Endothelial cell of umbilical vein (primary cell): ENCODE results near the gene USH1G. TPM values are rescaled to one million over a fixed set of nuclear protein-coding genes. Genes with fewer than 3 reads are reported as not detected.

ENCODE experiments used
- BruUV-seq: library from RNA; stranded (reverse); fragments of 400-500 nt; replicated peaks from 2 replicates; lab custom pipeline; 2021; lab: Mats Ljungman, UMichigan
- CTCF ChIA-PET: fragments of 300-600, 350-600 bp; sonication (Branson Sonifier 250); formaldehyde crosslinking; loops from one replicate; lab custom pipeline; 2021; ENCODE audit warnings: antibody characterized with exemption, inconsistent platforms; lab: Charles Lee
- POLR2A ChIA-PET: fragments of 300-600, 350-600 bp; sonication (Branson Sonifier 250); formaldehyde crosslinking; loops from one replicate; lab custom pipeline; 2021; ENCODE audit warnings: antibody characterized with exemption, inconsistent platforms; lab: Charles Lee
- DNase-seq: peaks from one replicate; pipeline ENCODE4 v3.0.0-alpha.2; 2011; ENCODE audit warnings: low read depth, low spot score
- FAIRE-seq: peaks from 2 replicates; lab custom pipeline; 2011; peaks lifted over from hg19 to GRCh38; lab: Jason Lieb, UNC
- H2AFZ ChIP-seq: 2 replicates; pipeline ENCODE4 v1.6.0; 2012; ENCODE audit warnings: low read depth, low read length, control low read depth, inconsistent platforms
- H3K27ac ChIP-seq: 2 replicates; pipeline ENCODE4 v1.5.1; 2011; ENCODE audit warnings: low read depth, mild to moderate bottlenecking, control low read depth, low read length, moderate library complexity; ENCODE audit not compliant: insufficient read depth
- H3K27me3 ChIP-seq, 2 experiments: 2 replicates each; pipeline versions ENCODE4 v1.6.0 to v1.6.1; 2011; ENCODE audit warnings: low read length in 2 of 2, mixed read lengths in 1 of 2; ENCODE audit not compliant: control insufficient read depth in 2 of 2, insufficient read depth in 2 of 2
- H3K36me3 ChIP-seq, 2 experiments: 2 replicates in 1 of 2; 3 replicates in 1 of 2; pipeline ENCODE4 v1.5.1; 2011; ENCODE audit warnings: low read length in 2 of 2, mild to moderate bottlenecking in 1 of 2, moderate library complexity in 1 of 2; ENCODE audit not compliant: control insufficient read depth in 2 of 2, insufficient read depth in 2 of 2; ENCODE audit errors: extremely low read depth in 1 of 2
- H3K4me1 ChIP-seq: 3 replicates; pipeline ENCODE4 v1.5.1; 2011; ENCODE audit warnings: mild to moderate bottlenecking, low read length; ENCODE audit not compliant: control insufficient read depth, insufficient read depth; ENCODE audit errors: extremely low read depth
- H3K4me2 ChIP-seq: 2 replicates; pipeline ENCODE4 v1.6.1; 2011; ENCODE audit warnings: low read length, control low read depth, mixed read lengths; ENCODE audit not compliant: insufficient read depth
- H3K4me3 ChIP-seq, 3 experiments: fragments of 200-600 bp in 1 of 3; sonication (generic), shearing (Covaris generic) in 1 of 3; replicated peaks in 1 of 3; 2 replicates each; pipeline ENCODE4 v1.5.1; 2011 to 2016; ENCODE audit warnings: control low read depth in 3 of 3, low read length in 3 of 3, mild to moderate bottlenecking in 2 of 3, inconsistent platforms in 1 of 3, low read depth in 1 of 3, moderate library complexity in 1 of 3; ENCODE audit not compliant: insufficient read depth in 1 of 3
- H3K79me2 ChIP-seq: 2 replicates; pipeline ENCODE4 v1.6.0; 2012; ENCODE audit warnings: low read length, inconsistent platforms; ENCODE audit not compliant: control insufficient read depth, insufficient read depth
- H3K9ac ChIP-seq: replicated peaks from 2 replicates; pipeline ENCODE3; 2011; ENCODE audit warnings: low read length, control low read depth; ENCODE audit not compliant: insufficient read depth; ENCODE audit errors: extremely low read depth
- H3K9me1 ChIP-seq: replicated peaks from 3 replicates; pipeline ENCODE4 v1.6.0; 2011; ENCODE audit warnings: mild to moderate bottlenecking, low read length; ENCODE audit not compliant: control insufficient read depth, insufficient read depth; ENCODE audit errors: extremely low read depth
- H3K9me3 ChIP-seq: replicated peaks from 2 replicates; pipeline ENCODE4 v1.5.1; 2012; ENCODE audit warnings: low read length, inconsistent platforms; ENCODE audit not compliant: control insufficient read depth, insufficient read depth
- H4K20me1 ChIP-seq: replicated peaks from 2 replicates; pipeline ENCODE3; 2011; ENCODE audit warnings: mild to moderate bottlenecking, low read length; ENCODE audit not compliant: control insufficient read depth, insufficient read depth; ENCODE audit errors: extremely low read depth
- CTCF ChIP-seq, 2 donors: IDR thresholded peaks; 1 replicate in 1 of 2; 2 replicates in 1 of 2; pipeline ENCODE4 v1.5.1; 2011; ENCODE audit warnings: low read length in 2 of 2, mild to moderate bottlenecking in 2 of 2, moderate library complexity in 2 of 2, control low read depth in 1 of 2, inconsistent platforms in 1 of 2, low read depth in 1 of 2; ENCODE audit not compliant: insufficient read depth in 1 of 2; ENCODE audit errors: extremely low read depth in 1 of 2
- EZH2 ChIP-seq: IDR thresholded peaks from 2 replicates; pipeline ENCODE4 v1.6.1; 2012; ENCODE audit warnings: borderline replicate concordance, low read depth, mild to moderate bottlenecking, moderate library complexity, low read length, inconsistent platforms; ENCODE audit not compliant: severe bottlenecking
- FOS ChIP-seq: IDR thresholded peaks from 2 replicates; pipeline ENCODE4 v1.6.1; 2011; ENCODE audit warnings: mild to moderate bottlenecking, low read length, moderate library complexity, borderline replicate concordance; ENCODE audit not compliant: insufficient read depth
- GATA2 ChIP-seq: IDR thresholded peaks from 2 replicates; pipeline ENCODE4 v1.7.0; 2011; ENCODE audit warnings: low read depth, mild to moderate bottlenecking, moderate library complexity, mixed read lengths, low read length; ENCODE audit not compliant: insufficient read length, insufficient read depth
- JUN ChIP-seq: IDR thresholded peaks from 2 replicates; pipeline ENCODE4 v1.6.1; 2011; ENCODE audit warnings: borderline replicate concordance, low read depth; ENCODE audit not compliant: insufficient read length, insufficient read depth
- MAX ChIP-seq: IDR thresholded peaks from 2 replicates; pipeline ENCODE4 v1.6.1; 2011; ENCODE audit not compliant: insufficient read depth, insufficient read length
- MYC ChIP-seq: IDR thresholded peaks from one replicate; pipeline ENCODE4 v1.6.1; 2011; ENCODE audit warnings: mild to moderate bottlenecking, low read depth, low read length
- POLR2A ChIP-seq: IDR thresholded peaks from 2 replicates; pipeline ENCODE4 v1.6.1; 2012; ENCODE audit warnings: low read depth, mild to moderate bottlenecking, control low read depth, low read length
- POLR2AphosphoS5 ChIP-seq: IDR thresholded peaks from 2 replicates; pipeline ENCODE4 v1.6.1; 2012; ENCODE audit warnings: low read depth, mild to moderate bottlenecking, control low read depth, low read length, moderate library complexity; ENCODE audit not compliant: insufficient read depth
- dilution Hi-C: fragments of 300-500 bp; cut with MboI; formaldehyde crosslinking; loops from one replicate; pipeline ENCODE4 v1.15.0; 2019; ENCODE audit warnings: low sequenced_read_pairs; ENCODE audit not compliant: extremely low pct_ligation_motif_present
- intact Hi-C: fragments of 100-400 bp; cut with micrococcal nuclease; formaldehyde crosslinking; loops from one replicate; pipeline ENCODE4 v1.10.0; 2022
- polyA plus RNA-seq, 4 experiments: library from polyadenylated mRNA; depleted of rRNA in 3 of 4; stranded (reverse) in 3 of 4; unstranded in 1 of 4; fragments of >200 nt; gene quantifications; 2 replicates each; pipeline versions ENCODE4 v1.2.1 to v1.2.3, GENCODE V29; 2011 to 2012; ENCODE audit warnings: missing spikeins in 1 of 4
- total RNA-seq: library from RNA; stranded (reverse); gene quantifications from 2 replicates; pipeline ENCODE4 v1.2.3, GENCODE V29; 2021

USH1G gene
- total and polyA plus RNA-seq, 2 donors (not counting 3 experiments of a cell fraction or from before 2014, with no cell fraction given): not detected

DNA sequence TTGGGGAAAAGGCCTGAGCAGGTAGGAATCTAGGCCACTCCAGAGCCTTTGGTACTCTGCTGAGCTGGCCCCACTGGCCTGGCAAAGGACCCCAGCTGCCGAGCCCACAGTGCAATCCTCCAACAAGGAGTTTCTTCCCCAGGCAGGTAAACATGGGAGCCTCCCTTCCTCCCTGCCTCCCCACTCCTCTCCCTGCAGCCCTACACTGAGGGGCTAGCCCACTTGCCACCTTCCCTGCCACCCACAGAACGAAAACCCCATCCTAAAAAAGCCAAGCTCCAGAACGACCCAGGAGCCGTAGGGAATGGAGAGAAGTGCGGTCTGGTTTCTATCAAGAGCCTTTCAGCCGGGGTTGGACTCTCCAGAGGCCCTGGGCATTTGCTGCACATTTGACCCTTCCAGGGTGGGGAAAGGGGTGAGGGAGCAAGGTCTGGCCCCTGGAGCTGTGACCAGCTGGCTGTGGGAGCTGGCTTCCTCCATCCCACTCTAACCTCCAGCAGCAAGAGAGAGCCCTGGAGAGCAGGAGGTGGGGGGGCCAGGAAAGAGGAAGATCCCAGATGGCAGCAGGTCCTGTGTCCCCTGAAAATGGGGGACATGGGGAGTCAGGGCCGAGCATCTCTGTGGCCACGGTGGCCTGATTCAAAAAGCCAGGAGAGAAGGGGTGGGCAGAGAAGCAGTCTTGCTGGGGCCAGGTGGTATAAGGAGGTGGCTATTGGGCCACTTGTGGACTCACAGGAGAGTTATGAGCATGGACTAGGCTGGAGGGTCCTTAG lies 48.2 kb upstream of the USH1G start:
- H3K4me3 ChIP-seq: peak overlapping the region in 2 of 3 experiments; percentile 38 to 89
- no peak for TF ChIP-seq JUN
- no peak for TF ChIP-seq MYC
- no peak for TF ChIP-seq MAX
- TF ChIP-seq POLR2A: no peak
- TF ChIP-seq CTCF (IDR thresholded peaks at IDR 0.05; ENCODE audit: extremely low read depth in 1 of 2, insufficient read depth in 1 of 2, low read depth in 1 of 2, low read length in 2 of 2): no peak
- no peak for TF ChIP-seq POLR2AphosphoS5
- TF ChIP-seq EZH2: no peak
- TF ChIP-seq FOS: no peak
- TF ChIP-seq GATA2: no peak
- H3K9ac ChIP-seq: no peak overlapping the region
- H4K20me1 ChIP-seq: no peaks in the 10 kb centered on the region
- no peaks in the 10 kb centered on the region for H3K9me3 ChIP-seq
- peaks cover 5% of the 10 kb centered on the region in 2 experiments for H3K27me3 ChIP-seq
- dilution Hi-C loops (no loop called here), intact Hi-C loops (no loop called here)
- H3K9me1 ChIP-seq: no peaks in the 10 kb centered on the region
- peak overlapping the region; percentile 77 for H2AFZ ChIP-seq
- no TSS peak for BruUV-seq
- ChIA-PET POLR2A (interaction anchor here (1.3 to 2.0 kb wide), 3 partner anchors 10 to 98 kb away, joined by 4 to 8 read pairs (median 8); partner anchors contain the start of genes CDR2L and FDXR), CTCF (interaction anchor here (1.1 to 6.9 kb wide), 9 partner anchors 9 to 230 kb away, joined by 3 to 63 read pairs (median 6); partner anchors contain the start of gene MRPL58)
- H3K4me2 ChIP-seq: peak overlapping the region; percentile 6
- H3K79me2 ChIP-seq: no peaks in the 10 kb centered on the region
- H3K36me3 ChIP-seq: no peaks in the 10 kb centered on the region
- H3K27ac ChIP-seq: no peak overlapping the region
- FAIRE-seq (no peak), DNase-seq (no peak)
- H3K4me1 ChIP-seq: peaks cover 17% of the 10 kb centered on the region
